KMS-11 (cell line): ENCODE results near the gene HNRNPDL.
"Not testable (repeated sequence)": the region's sequence is repeated elsewhere in the genome, so short reads cannot be mapped to it uniquely, and the experiment has no call there.

Experiments used
- H2AFZ ChIP-seq: fragments of 200-600 bp; sonication (generic); 2 replicates; pipeline ENCODE4 v1.6.1; 2016; ENCODE audit warnings: antibody characterized with exemption, mixed run types, low read depth
- H3K27ac ChIP-seq: fragments of 200-600 bp; sonication (generic); 2 replicates; pipeline ENCODE4 v1.6.1; 2016; ENCODE audit warnings: mild to moderate bottlenecking, mixed run types
- H3K27me3 ChIP-seq: fragments of 200-600 bp; sonication (generic); 2 replicates; pipeline ENCODE4 v1.6.1; 2017; ENCODE audit warnings: mild to moderate bottlenecking, low read depth, mixed run types, moderate library complexity; ENCODE audit not compliant: insufficient read depth
- H3K36me3 ChIP-seq: fragments of 200-600 bp; sonication (generic); 2 replicates; pipeline ENCODE4 v1.6.1; 2017; ENCODE audit warnings: mild to moderate bottlenecking, mixed run types; ENCODE audit not compliant: insufficient read depth
- H3K4me1 ChIP-seq: fragments of 200-600 bp; sonication (generic); 2 replicates; pipeline ENCODE4 v1.6.1; 2016; ENCODE audit warnings: mild to moderate bottlenecking, low read depth, mixed run types; ENCODE audit not compliant: poor library complexity, severe bottlenecking
- H3K4me2 ChIP-seq: fragments of 200-600 bp; sonication (generic); 2 replicates; pipeline ENCODE4 v1.7.0; 2016; ENCODE audit warnings: mild to moderate bottlenecking, mixed run types
- H3K4me3 ChIP-seq: fragments of 200-600 bp; sonication (generic); IDR thresholded peaks from 2 replicates; pipeline ENCODE4 v1.6.1; 2017; ENCODE audit warnings: low read depth, low read length, mixed read lengths; ENCODE audit not compliant: insufficient read depth
- H3K79me2 ChIP-seq: fragments of 200-600 bp; sonication (generic); 2 replicates; pipeline ENCODE4 v1.6.1; 2016; ENCODE audit warnings: low read depth, mixed run types; ENCODE audit not compliant: insufficient read depth
- H3K9ac ChIP-seq: fragments of 200-600 bp; sonication (generic); 2 replicates; pipeline ENCODE4 v1.6.1; 2016; ENCODE audit warnings: mild to moderate bottlenecking, mixed run types
- H4K20me1 ChIP-seq: fragments of 200-600 bp; sonication (generic); 2 replicates; pipeline ENCODE4 v1.6.1; 2016; ENCODE audit warnings: mild to moderate bottlenecking, mixed run types; ENCODE audit not compliant: insufficient read depth
- CTCF ChIP-seq: fragments of 200-600 bp; sonication (generic); conservative IDR thresholded peaks from 2 replicates; pipeline ENCODE4 v1.6.1; 2017; ENCODE audit warnings: low read depth, mild to moderate bottlenecking, antibody characterized with exemption, low read length, moderate library complexity, mixed read lengths

Gene HNRNPDL

GRCh38 chr4:82415922-82416365 lies 14.3 kb downstream of the HNRNPDL start:
- Histone ChIP-seq H3K27me3 (no peaks in the 10 kb centered on the region; the same call in 1 of the 2 replicates), H2AFZ (no peak overlapping the region), H4K20me1 (no peaks in the 10 kb centered on the region), H3K36me3 (no peaks in the 10 kb centered on the region), H3K4me3 (no peak overlapping the region), H3K4me1 (no peaks in the 10 kb centered on the region), H3K9ac (no peak overlapping the region), H3K27ac (no peak overlapping the region), H3K79me2 (no peaks in the 10 kb centered on the region), H3K4me2 (no peak overlapping the region)
- no peak for TF ChIP-seq CTCF

DNA sequence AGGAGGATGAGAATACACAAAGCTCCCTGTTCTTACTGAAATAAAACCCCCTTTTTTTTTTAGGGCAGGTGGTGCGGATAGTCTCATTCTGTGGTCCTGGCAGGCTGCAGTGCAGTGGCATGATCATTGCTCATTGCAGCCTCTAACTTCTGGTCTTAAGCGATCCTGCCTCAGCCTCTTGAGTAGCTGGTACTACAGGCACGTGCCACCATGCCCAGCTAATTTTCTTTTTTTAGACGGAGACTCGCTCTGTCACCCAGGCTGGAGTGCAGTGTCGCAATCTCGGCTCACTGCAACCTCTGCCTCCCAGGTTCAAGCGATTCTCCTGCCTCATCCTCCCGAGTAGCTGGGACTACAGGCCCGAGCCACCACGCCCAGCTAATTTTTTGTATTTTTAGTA lies 15.2 kb downstream of the HNRNPDL start:
- H3K27ac ChIP-seq, H3K4me1 ChIP-seq, H3K9ac ChIP-seq, H3K36me3 ChIP-seq, H3K79me2 ChIP-seq, H2AFZ ChIP-seq, H3K27me3 ChIP-seq, H4K20me1 ChIP-seq, H3K4me2 ChIP-seq, H3K4me3 ChIP-seq: not testable (repeated sequence)

GRCh38 chr4:82403725-82404124 lies 26.5 kb downstream of the HNRNPDL start:
- H3K36me3 ChIP-seq: no peaks in the 10 kb centered on the region
- no peak overlapping the region for H2AFZ ChIP-seq
- no peak overlapping the region for H3K27ac ChIP-seq
- H3K4me2 ChIP-seq: no peak overlapping the region
- no peak overlapping the region for H3K4me3 ChIP-seq
- no peaks in the 10 kb centered on the region for H3K79me2 ChIP-seq
- no peaks in the 10 kb centered on the region for H3K4me1 ChIP-seq
- no peak overlapping the region for H3K9ac ChIP-seq
- no peak for TF ChIP-seq CTCF
- H4K20me1 ChIP-seq: no peaks in the 10 kb centered on the region
- H3K27me3 ChIP-seq: no peaks in the 10 kb centered on the region

- Histone ChIP-seq H4K20me1 (no peaks in the 10 kb centered on the region), H3K79me2 (no peaks in the 10 kb centered on the region), H3K4me2 (no peak overlapping the region), H3K4me3 (no peak overlapping the region), H2AFZ (no peak overlapping the region), H3K36me3 (no peaks in the 10 kb centered on the region), H3K27me3 (no peaks in the 10 kb centered on the region), H3K4me1 (no peaks in the 10 kb centered on the region), H3K27ac (no peak overlapping the region), H3K9ac (no peak overlapping the region)
- no peak for TF ChIP-seq CTCF
Observed at GRCh38 chr4:82402196-82402775, 28.0 kb downstream of the HNRNPDL start.

DNA sequence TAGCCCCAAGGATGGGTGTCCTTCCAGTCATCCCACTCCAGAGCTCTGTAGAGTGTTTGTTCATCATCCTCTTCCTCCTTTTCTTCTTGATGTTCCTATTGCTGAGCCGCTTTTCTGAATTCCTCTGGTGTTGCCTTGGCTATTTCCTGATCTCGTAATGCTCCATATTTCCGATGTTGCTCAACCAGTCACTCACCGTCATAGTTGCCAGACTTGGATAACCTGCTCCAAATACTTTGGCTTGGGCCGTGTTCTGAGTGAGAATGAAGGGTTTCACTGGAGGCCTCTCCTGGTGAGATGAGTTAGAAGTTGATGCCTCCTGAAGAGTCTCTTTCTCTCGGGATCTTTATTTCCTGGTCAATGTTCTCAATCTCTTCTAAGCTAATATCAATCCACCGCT lies 28.7 kb downstream of the HNRNPDL start:
- H3K36me3 ChIP-seq: no peaks in the 10 kb centered on the region
- H3K4me1 ChIP-seq: no peaks in the 10 kb centered on the region
- no peaks in the 10 kb centered on the region for H3K79me2 ChIP-seq
- no peak for TF ChIP-seq CTCF
- no peak overlapping the region for H2AFZ ChIP-seq
- H3K27me3 ChIP-seq: no peaks in the 10 kb centered on the region
- H3K4me2 ChIP-seq: no peak overlapping the region
- no peak overlapping the region for H3K27ac ChIP-seq
- H3K4me3 ChIP-seq: no peak overlapping the region
- no peak overlapping the region for H3K9ac ChIP-seq
- H4K20me1 ChIP-seq: no peaks in the 10 kb centered on the region
